DMS 273 treated with DMSO at 0.1 percent for 48 hours (cell line): Measurements from ENCODE around the gene ELK3.

ENCODE experiments used
- DNase-seq: peaks from one replicate; lab custom pipeline; 2025; lab: John Stamatoyannopoulos, UW

Gene ELK3

DNA sequence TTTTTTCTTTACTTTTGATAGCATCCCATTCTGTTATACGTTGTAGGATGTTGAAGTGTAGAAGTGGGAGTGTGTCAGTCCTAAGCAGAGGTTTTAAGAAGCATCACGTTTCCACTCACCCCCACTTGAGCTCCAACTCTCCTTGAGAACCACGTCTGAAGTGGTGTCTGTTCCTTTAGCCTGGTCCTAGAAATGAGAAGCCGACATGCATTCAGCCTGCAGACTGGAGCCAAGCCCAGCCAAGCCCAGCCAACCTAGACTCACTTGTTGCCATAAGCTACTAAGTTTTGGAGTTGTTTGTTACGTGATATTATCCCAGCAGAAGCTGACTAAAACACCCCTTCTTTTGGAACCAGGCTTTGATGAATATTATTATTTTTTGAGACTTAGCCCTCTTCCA, 4.4 kb upstream of the ELK3 start:
- DNase-seq, result no peak

DNA sequence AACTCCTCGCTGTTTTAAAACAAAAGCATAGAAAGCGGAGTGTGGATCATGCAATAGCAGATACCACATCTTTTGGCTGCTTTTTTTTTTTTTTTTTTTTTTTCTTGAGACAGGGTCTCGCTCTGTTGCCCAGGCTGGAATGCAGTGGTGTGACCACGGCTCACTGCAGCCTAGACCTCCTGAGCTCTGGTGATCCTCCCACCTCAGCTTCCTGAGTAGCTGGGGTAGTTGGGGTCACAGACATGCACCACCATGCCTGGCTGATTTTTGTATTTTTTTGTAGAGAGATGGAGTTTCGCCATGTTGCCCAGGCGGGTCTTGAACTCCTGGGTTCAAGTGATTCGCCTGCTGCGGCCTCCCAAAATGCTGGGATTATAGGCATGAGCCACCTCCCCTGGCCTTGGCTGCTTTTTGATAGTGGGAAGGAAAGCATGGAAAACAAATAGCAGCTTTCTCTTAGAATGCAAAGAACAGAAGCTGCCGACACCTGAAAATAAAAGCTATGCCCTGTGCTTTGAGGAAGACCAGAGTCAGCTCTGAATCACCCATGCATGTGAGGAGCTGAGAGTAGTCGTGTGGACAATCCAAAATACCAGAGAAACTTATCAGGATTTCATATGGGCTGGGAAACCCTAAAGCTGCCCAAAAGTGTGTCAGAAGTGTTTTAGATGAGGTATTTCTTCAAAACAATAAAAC, 3.6 kb upstream of the ELK3 start:
- DNase-seq, result no peak

DNA sequence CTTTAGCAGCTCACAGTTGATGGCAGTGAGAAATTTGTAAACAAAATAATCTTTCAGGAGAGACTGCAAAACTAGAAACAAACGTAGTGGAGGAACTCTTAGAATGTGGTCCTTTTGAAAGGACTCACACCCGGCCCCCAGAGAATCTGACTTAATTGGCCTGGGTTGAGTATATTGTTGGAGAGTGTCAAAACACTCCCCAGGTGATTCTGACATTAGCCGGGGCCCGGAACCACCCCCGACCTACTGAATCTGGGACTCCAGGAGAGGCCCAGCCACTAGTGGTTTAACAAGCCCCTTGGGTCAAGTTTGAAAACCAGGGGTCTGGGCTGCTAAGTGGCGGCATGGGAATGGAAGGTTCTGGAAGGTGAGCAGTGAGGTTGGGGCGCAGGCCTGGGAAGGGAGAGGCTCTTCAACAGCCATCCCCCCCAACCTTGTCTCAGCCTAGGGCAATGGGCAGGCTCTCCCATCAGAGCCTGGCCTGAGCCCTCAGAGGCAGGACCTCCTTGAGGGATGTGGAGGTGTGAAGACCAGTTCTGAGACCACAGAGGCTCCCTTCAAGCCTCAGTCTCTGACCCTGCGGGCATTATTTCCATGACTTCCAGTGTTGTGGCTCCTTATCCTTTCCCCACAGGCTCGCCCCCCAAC, 1.1 kb upstream of the ELK3 start:
- no peak for DNase-seq

- no peak for DNase-seq
Observed at GRCh38 chr12:96194576-96194889, 358 bp downstream of the ELK3 start.

DNA sequence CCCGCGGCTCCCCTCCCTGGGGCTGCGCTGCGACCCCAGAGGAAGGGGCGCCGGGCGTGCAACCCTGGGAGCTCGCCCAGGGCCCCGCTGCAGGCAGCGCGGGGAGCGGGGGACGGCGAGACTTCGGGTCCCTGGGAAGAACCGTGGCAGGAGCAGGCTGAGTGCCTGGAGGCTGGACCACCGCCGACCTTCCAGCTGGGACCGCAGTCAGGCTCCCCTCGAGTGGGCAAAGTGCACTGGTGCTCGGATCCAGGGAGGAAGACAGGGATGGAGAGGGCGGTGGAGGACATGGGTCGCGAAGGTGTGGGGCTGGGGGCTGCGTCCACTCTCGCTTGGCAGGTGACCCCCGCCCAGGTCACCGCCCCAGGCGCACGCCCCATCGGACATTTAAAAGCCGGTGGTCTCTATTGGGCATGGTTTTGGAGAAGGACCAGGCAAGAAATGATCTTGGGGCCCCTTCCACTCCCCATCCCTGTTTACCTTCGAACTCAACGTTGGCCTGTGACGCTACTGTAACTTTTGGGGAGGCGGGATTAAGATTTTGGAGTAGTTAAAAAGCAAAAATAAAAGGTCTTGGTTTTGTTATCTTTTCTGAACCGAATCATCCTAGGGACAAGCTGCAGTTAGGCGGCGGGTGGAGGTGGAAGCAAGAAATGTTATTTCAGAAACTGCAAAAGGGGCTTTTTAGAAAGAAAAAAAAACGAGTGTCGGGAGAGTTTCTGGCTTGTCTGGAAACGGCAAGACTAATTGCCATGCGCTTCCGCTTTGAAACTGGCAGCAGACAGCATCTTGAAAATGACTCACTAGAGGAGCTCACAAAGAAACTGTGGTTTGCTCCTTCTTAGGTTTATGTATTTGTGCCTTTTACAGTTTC, 1.0 kb downstream of the ELK3 start:
- peak; percentile 11 for DNase-seq

GRCh38 chr12:96195845-96196451, 1.8 kb downstream of the ELK3 start:
- DNase-seq, result no peak

DNA sequence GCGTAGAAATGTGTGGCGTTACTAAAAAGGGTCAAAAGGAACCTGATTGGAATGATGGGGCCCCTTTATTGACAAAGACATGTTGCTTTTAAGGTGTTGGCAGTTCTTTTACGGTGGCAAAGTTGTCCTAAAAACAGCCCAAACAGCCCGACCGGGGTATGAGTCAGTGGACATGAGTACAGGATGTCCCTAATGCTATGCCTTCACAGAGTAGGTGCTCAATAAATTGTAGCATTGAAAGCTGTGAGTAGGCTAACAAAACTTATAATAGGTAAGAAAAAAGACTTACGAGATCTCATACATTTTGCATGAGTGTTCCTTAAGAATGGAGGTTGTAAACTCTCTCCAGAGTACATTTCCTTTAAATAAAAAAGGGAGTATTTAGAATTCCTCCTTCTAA, 2.6 kb downstream of the ELK3 start:
- DNase-seq, result no peak

- no peak for DNase-seq
Observed at GRCh38 chr12:96197503-96198272, 3.5 kb downstream of the ELK3 start.

DNA sequence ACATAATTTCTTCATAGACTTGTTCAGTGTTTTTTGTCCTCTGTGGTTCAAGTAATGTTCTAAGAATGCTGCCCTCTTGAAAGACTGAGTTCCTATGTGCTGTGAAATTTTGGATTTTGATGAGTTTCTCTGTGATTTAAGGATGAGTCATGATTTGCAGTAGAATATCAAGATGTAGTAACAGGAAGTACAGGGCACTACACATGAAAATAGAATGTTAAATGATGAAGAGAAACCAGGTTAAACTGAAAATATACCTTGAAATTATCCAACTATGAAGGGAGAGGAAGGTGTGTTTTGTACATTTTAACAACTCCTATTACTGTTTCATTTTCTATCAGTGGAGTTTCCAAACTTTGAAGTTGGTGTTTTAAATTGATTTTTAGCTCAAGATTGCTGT, 4.8 kb downstream of the ELK3 start:
- no peak for DNase-seq

DNA sequence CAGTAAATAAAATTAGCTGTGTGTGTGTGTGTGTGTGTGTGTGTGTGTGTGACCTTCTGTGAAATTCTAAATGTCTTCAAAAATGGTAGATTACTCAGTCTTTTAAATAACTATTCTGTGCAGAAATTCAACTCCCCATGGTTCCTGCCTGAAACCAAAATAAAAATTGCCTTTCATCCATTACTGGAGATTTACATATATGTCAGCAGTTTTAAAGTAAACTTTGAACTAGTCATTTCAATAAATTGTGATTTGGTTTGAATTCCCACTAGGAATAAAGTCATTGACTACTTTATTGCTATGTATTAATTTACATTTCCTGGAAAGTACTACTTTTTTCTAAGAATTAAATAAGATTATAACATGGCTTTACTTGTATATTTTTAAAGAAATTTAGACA, 5.3 kb downstream of the ELK3 start:
- no peak for DNase-seq

GRCh38 chr12:96201272-96202227, 7.4 kb downstream of the ELK3 start:
- DNase-seq, result no peak

DNA sequence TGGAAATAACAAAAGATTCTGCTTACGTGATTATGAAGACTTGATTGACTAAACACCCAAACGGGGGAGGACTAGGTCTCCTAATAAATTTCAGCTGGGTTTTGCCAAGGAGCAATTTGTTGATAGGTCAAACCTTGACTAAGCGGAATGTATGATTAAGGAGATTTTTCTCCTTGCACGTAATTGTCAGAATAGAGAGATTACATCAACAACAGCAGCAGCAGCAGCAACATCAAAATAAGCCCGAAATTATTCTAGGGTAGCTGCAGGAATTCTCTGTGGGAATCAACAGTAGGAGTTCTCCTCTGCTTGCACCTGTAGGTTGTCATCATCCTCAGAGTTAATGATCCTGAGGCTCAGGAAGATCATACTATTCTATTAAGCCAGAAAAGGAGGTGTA, 10.2 kb downstream of the ELK3 start:
- no peak for DNase-seq

GRCh38 chr12:96205908-96206307, 11.7 kb downstream of the ELK3 start:
- no peak for DNase-seq

DNA sequence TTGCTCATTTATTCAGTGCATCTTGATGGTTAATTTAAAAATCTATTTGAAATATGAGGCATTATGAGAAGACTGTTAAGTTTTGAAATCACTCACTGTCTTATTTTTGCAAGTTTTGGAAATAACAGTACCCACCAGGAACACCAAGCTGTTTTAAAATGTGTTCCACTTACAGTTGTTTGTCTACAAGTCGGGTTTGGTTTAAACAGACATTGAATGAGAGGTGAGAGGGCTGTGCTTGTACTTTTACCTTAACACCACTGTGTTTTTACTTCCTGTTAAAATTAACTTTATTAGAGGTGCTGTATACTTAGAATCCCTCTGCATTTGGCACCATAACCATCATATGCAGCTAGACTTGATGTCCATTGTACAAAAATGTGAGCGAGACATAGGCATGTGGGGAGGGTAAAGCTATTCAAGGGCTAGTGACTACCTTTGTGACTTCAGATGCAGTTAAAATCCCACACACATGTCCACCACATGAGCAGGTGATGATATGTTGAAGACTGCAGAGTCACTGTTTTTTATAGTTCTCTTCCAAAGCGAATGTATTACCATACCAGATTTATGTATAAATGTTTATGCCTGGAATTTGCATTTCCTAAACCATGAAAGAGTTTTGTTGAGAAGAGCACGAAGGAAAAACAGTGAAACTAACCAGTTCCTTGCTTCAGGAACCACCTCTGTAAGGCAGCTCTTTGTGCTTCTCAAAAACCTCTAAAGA, 12.9 kb downstream of the ELK3 start:
- DNase-seq, result no peak

DNA sequence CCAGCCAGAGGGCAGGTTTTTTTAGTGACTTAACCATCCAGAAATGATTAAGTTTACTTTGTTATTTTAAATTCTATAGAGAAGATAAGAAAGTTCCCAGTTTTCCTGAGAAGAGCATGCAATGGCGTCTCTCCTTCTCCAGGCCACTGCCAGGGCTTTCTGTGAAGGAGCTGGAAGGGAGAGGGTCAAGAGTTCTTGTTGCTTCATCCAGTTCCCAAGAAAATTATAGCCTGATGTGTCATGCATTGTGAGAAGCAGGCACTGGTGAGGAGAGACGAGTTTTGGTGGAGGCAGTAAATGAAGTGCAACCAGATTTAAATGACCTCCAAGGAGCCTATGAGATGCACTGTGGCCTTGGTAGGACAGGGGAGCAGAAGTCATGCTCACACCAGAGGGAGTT, 14.2 kb downstream of the ELK3 start:
- no peak for DNase-seq

GRCh38 chr12:96208801-96209549, 14.8 kb downstream of the ELK3 start:
- no peak for DNase-seq

- no peak for DNase-seq
Observed at GRCh38 chr12:96210376-96211055, 16.3 kb downstream of the ELK3 start.

DNA sequence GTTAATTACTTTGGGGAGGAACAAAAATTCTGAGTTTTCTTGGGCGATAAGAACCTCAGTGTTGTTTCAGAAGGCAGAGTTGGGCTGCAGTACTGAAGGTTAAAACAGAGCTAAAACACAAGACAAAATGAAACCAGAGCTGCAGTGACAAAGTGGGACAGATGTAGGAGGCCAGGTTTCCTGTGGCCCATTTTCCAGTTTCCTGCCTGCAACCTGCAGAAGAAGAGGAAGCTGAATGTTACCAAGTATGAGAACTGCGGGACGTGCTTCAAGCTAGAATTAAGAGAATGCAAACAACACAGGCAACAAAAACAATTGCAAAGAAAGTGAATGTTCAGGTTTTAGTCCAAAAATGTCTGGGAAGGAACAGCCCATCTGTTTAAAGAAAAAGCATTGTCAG, 17.8 kb downstream of the ELK3 start:
- DNase-seq, result no peak
